ENCODE results near the gene UHRF1. TPM values are rescaled to one million over a fixed set of nuclear protein-coding genes. Genes with fewer than 3 reads are reported as not detected.

UHRF1 gene
- total and polyA plus RNA-seq, 2 of the 13 experiments (the other 11 are each of a cell fraction or from before 2014, with no cell fraction given) = 6.8 to 78.4 TPM

GRCh38 chr19:4870025-4870700, 39.1 kb upstream of the UHRF1 start (continued):
- TF ChIP-seq HMGXB3 (CRISPR knock-in tag; IDR thresholded peaks at IDR 0.05; ENCODE audit: borderline replicate concordance) = no peak
- TF ChIP-seq SIN3B (IDR thresholded peaks at IDR 0.05; ENCODE audit: low read length) = no peak
- TF ChIP-seq ZNF558 (CRISPR knock-in tag; IDR thresholded peaks at IDR 0.05; ENCODE audit: borderline replicate concordance) = no peak; the same call in 1 of the 2 replicates
- TF ChIP-seq HES4 (CRISPR knock-in tag; IDR thresholded peaks at IDR 0.05; ENCODE audit: borderline replicate concordance) = no peak; the same call in 1 of the 2 replicates
- TF ChIP-seq ZNF552 (CRISPR knock-in tag; IDR thresholded peaks at IDR 0.05; ENCODE audit: borderline replicate concordance) = no peak
- no peak for TF ChIP-seq ZFP41 (CRISPR knock-in tag; IDR thresholded peaks at IDR 0.05; ENCODE audit: borderline replicate concordance)
- no peak for TF ChIP-seq ZNF775 (CRISPR knock-in tag; IDR thresholded peaks at IDR 0.05; ENCODE audit: borderline replicate concordance)
- TF ChIP-seq ZNF737 (CRISPR knock-in tag; IDR thresholded peaks at IDR 0.05; ENCODE audit: borderline replicate concordance) = no peak
- peak; percentile 65 for TF ChIP-seq ZBTB7A (CRISPR knock-in tag; IDR thresholded peaks at IDR 0.05)
- TF ChIP-seq PRDM10 (CRISPR knock-in tag; IDR thresholded peaks at IDR 0.05; ENCODE audit: low read depth) = peak; percentile 95
- peak; percentile 91 for TF ChIP-seq PAXIP1 (CRISPR knock-in tag; conservative IDR thresholded peaks at IDR 0.05)
- no peak for TF ChIP-seq ZZZ3 (CRISPR knock-in tag; IDR thresholded peaks at IDR 0.05; ENCODE audit: borderline replicate concordance)
- TF ChIP-seq CREB1 (IDR thresholded peaks at IDR 0.05) = no peak
- TF ChIP-seq CREB1 (CRISPR knock-in tag; IDR thresholded peaks at IDR 0.05) = peak; percentile 61
- TF ChIP-seq ZNF782 (CRISPR knock-in tag; IDR thresholded peaks at IDR 0.05; ENCODE audit: borderline replicate concordance) = no peak
- peak; percentile 60; the same call in 1 of the 2 replicates for TF ChIP-seq CREM (IDR thresholded peaks at IDR 0.05)
- no peak for TF ChIP-seq CREM (CRISPR knock-in tag; IDR thresholded peaks at IDR 0.05)
